GM21367 (cell line): Measurements from ENCODE around the gene OR6P1.

Source experiments
- ATAC-seq: cut with Tn5 transposase; IDR thresholded peaks from one replicate; pipeline ENCODE4 v1.9.1; 2021; ENCODE audit not compliant: unreplicated experiment

The OR6P1 gene

GRCh38 chr1:158570480-158570879, at the start of gene OR6P1:
Gene OR6P1, minus strand, starts transcription at chr1:158570580. Its CDS starts 6,976 bp downstream, at chr1:158563604.
- ATAC-seq, result no peak

GRCh38 chr1:158613764-158614163, 43.4 kb upstream of the OR6P1 start:
- ATAC-seq, result no peak

GRCh38 chr1:158611916-158612315, 41.5 kb upstream of the OR6P1 start:
- ATAC-seq, result no peak

- ATAC-seq, result no peak
Measured at GRCh38 chr1:158607296-158607695, 36.9 kb upstream of the OR6P1 start.

- no peak for ATAC-seq
Measured at GRCh38 chr1:158604968-158605367, 34.6 kb upstream of the OR6P1 start, which contains the start of gene OR10Z1. Gene OR10Z1, plus strand, starts transcription at chr1:158605268. Its CDS starts 1,171 bp downstream, at chr1:158606439.

- no peak for ATAC-seq
Measured at GRCh38 chr1:158600735-158601134, 30.4 kb upstream of the OR6P1 start.

GRCh38 chr1:158586942-158587341, 16.6 kb upstream of the OR6P1 start:
- ATAC-seq, result no peak

GRCh38 chr1:158583962-158584361, 13.6 kb upstream of the OR6P1 start:
- no peak for ATAC-seq

- ATAC-seq, result no peak
Measured at GRCh38 chr1:158579733-158580132, 9.4 kb upstream of the OR6P1 start, which contains the start of gene OR10X1. Gene OR10X1, minus strand, starts transcription at chr1:158579899. Its CDS starts 0 bp downstream, at chr1:158579899.

GRCh38 chr1:158577561-158577960, 7.2 kb upstream of the OR6P1 start:
- ATAC-seq, result no peak

- no peak for ATAC-seq
Measured at GRCh38 chr1:158572226-158572625, 1.8 kb upstream of the OR6P1 start.

- no peak for ATAC-seq
Measured at GRCh38 chr1:158564608-158565007, 5.8 kb downstream of the OR6P1 start.

GRCh38 chr1:158563853-158564252, 6.5 kb downstream of the OR6P1 start:
- no peak for ATAC-seq

GRCh38 chr1:158559696-158560095, 10.7 kb downstream of the OR6P1 start:
- no peak for ATAC-seq

- ATAC-seq, result no peak
Measured at GRCh38 chr1:158554352-158554751, 16.0 kb downstream of the OR6P1 start, which contains the start of gene OR6Y1. Gene OR6Y1, minus strand, starts transcription at chr1:158554405. Its CDS starts 6,300 bp downstream, at chr1:158548105.

- no peak for ATAC-seq
Measured at GRCh38 chr1:158552296-158552695, 18.1 kb downstream of the OR6P1 start.

- ATAC-seq, result no peak
Measured at GRCh38 chr1:158547533-158547932, 22.8 kb downstream of the OR6P1 start.

- ATAC-seq, result no peak
Measured at GRCh38 chr1:158537609-158538008, 32.8 kb downstream of the OR6P1 start.

- ATAC-seq, result no peak
Measured at GRCh38 chr1:158534496-158534895, 35.9 kb downstream of the OR6P1 start.

- ATAC-seq, result no peak
Measured at GRCh38 chr1:158527190-158527815, 43.1 kb downstream of the OR6P1 start.

- no peak for ATAC-seq
Measured at GRCh38 chr1:158521666-158522058, 48.7 kb downstream of the OR6P1 start.

- no peak for ATAC-seq
Measured at GRCh38 chr1:158520955-158521665, 49.3 kb downstream of the OR6P1 start.
